SK-N-SH treated with all-trans-retinoic acid at 6 μM for 48 hours (cell line): ENCODE results near the gene SMNDC1.

Experiments
- CSDC2 ChIP-seq: fragments of 250-450 bp; sonication (Bioruptor Pico); IDR thresholded peaks from 2 replicates; pipeline ENCODE4 v1.5.0; 2020; ENCODE audit warnings: mild to moderate bottlenecking, moderate library complexity
- ESRRG ChIP-seq: fragments of 250-450 bp; sonication (Bioruptor Pico); IDR thresholded peaks from 2 replicates; pipeline ENCODE4 v1.6.1; 2021; ENCODE audit warnings: mild to moderate bottlenecking
- GLIS3 ChIP-seq: fragments of 250-450 bp; sonication (Bioruptor Pico); IDR thresholded peaks from 2 replicates; pipeline ENCODE4 v1.5.0; 2020; ENCODE audit warnings: mild to moderate bottlenecking, moderate library complexity
- OSR1 ChIP-seq: fragments of 250-450 bp; sonication (Bioruptor Pico); IDR thresholded peaks from 2 replicates; pipeline ENCODE4 v1.8.0; 2022; ENCODE audit warnings: moderate library complexity, mild to moderate bottlenecking, inconsistent platforms
- PATZ1 ChIP-seq: fragments of 250-450 bp; sonication (Bioruptor Pico); IDR thresholded peaks from 2 replicates; pipeline ENCODE4 v1.8.0; 2020; ENCODE audit warnings: mild to moderate bottlenecking, moderate library complexity, borderline replicate concordance
- TCF4 ChIP-seq: fragments of 250-450 bp; sonication (Bioruptor Pico); IDR thresholded peaks from 2 replicates; pipeline ENCODE4 v1.8.0; 2021; ENCODE audit warnings: mild to moderate bottlenecking, moderate library complexity, borderline replicate concordance
- ZFP3 ChIP-seq: fragments of 250-450 bp; sonication (Bioruptor Pico); IDR thresholded peaks from 2 replicates; pipeline ENCODE4 v1.5.0; 2020; ENCODE audit warnings: mild to moderate bottlenecking, moderate library complexity

- TF ChIP-seq GLIS3 (CRISPR knock-in tag) (no peak), OSR1 (CRISPR knock-in tag) (no peak), ZFP3 (CRISPR knock-in tag) (no peak), TCF4 (CRISPR knock-in tag) (no peak), CSDC2 (CRISPR knock-in tag) (no peak), PATZ1 (CRISPR knock-in tag) (no peak), ESRRG (CRISPR knock-in tag) (no peak)
Observed at GRCh38 chr10:110304394-110304779, 333 bp downstream of the SMNDC1 start.
